H9 (cell line): Measurements from ENCODE around the gene RNASE3. TPM values are rescaled to one million over a fixed set of nuclear protein-coding genes. Genes with fewer than 3 reads are reported as not detected.

ENCODE experiments used
- DNase-seq: peaks from one replicate; pipeline ENCODE4 v3.0.0-alpha.2; 2017
- H2AFZ ChIP-seq: one replicate; pipeline ENCODE4 v1.6.1; 2013; ENCODE audit warnings: mild to moderate bottlenecking, low read length, control low read depth, moderate library complexity
- H2AK5ac ChIP-seq: 2 replicates; pipeline ENCODE4 v1.6.1; 2013; ENCODE audit warnings: low read length, control low read depth, mixed read lengths; ENCODE audit not compliant: insufficient read length
- H2BK120ac ChIP-seq: one replicate; pipeline ENCODE4 v1.6.1; 2013; ENCODE audit warnings: low read depth, mild to moderate bottlenecking, low read length, control low read depth, inconsistent platforms; ENCODE audit not compliant: poor library complexity, severe bottlenecking
- H2BK12ac ChIP-seq: 2 replicates; pipeline ENCODE4 v1.6.1; 2013; ENCODE audit warnings: low read length, control low read depth, mixed read lengths, low read depth; ENCODE audit not compliant: insufficient read length
- H2BK15ac ChIP-seq: 2 replicates; pipeline ENCODE4 v1.6.1; 2013; ENCODE audit warnings: low read depth, low read length, control low read depth
- H2BK20ac ChIP-seq: one replicate; pipeline ENCODE4 v1.6.1; 2013; ENCODE audit warnings: low read depth, mild to moderate bottlenecking, low read length, control low read depth, inconsistent platforms; ENCODE audit not compliant: poor library complexity, severe bottlenecking
- H2BK5ac ChIP-seq: 2 replicates; pipeline ENCODE4 v1.6.1; 2013; ENCODE audit warnings: low read length, control low read depth, mixed read lengths; ENCODE audit not compliant: insufficient read length
- H3K14ac ChIP-seq: 2 replicates; pipeline ENCODE4 v1.6.1; 2013; ENCODE audit warnings: low read length, control low read depth; ENCODE audit not compliant: insufficient read depth
- H3K18ac ChIP-seq: 2 replicates; pipeline ENCODE4 v1.6.1; 2013; ENCODE audit warnings: low read depth, mild to moderate bottlenecking, mixed read lengths, low read length, control low read depth; ENCODE audit not compliant: insufficient read length
- H3K23ac ChIP-seq: 2 replicates; pipeline ENCODE4 v1.6.1; 2013; ENCODE audit warnings: low read length, control low read depth, mixed read lengths, low read depth; ENCODE audit not compliant: insufficient read length
- H3K23me2 ChIP-seq: 2 replicates; pipeline ENCODE4 v1.6.1; 2013; ENCODE audit warnings: low read depth, mild to moderate bottlenecking, mixed read lengths, low read length, control low read depth; ENCODE audit not compliant: insufficient read length, poor library complexity, severe bottlenecking
- H3K27ac ChIP-seq: 2 replicates; pipeline ENCODE4 v1.5.1; 2013; ENCODE audit warnings: low read length, control low read depth, mixed read lengths, low read depth; ENCODE audit not compliant: insufficient read length
- H3K27me3 ChIP-seq: 2 replicates; pipeline ENCODE4 v1.6.1; 2013; ENCODE audit warnings: low read length, control low read depth, inconsistent platforms; ENCODE audit not compliant: insufficient read depth
- H3K4ac ChIP-seq: 2 replicates; pipeline ENCODE4 v1.6.1; 2013; ENCODE audit warnings: low read depth, mild to moderate bottlenecking, control low read depth, inconsistent platforms, low read length, moderate library complexity
- H3K4me1 ChIP-seq: 2 replicates; pipeline ENCODE4 v1.6.1; 2013; ENCODE audit warnings: low read length, control low read depth, inconsistent platforms; ENCODE audit not compliant: insufficient read depth
- H3K4me2 ChIP-seq: 2 replicates; pipeline ENCODE4 v1.6.1; 2013; ENCODE audit warnings: low read length, control low read depth, mixed read lengths; ENCODE audit not compliant: insufficient read length, insufficient read depth
- H3K56ac ChIP-seq: 2 replicates; pipeline ENCODE4 v1.6.1; 2013; ENCODE audit warnings: low read depth, mild to moderate bottlenecking, mixed read lengths, low read length, control low read depth; ENCODE audit not compliant: insufficient read length
- H3K79me1 ChIP-seq: 2 replicates; pipeline ENCODE4 v1.6.1; 2013; ENCODE audit warnings: low read depth, mild to moderate bottlenecking, moderate library complexity, low read length, control low read depth, inconsistent platforms; ENCODE audit not compliant: insufficient read depth, poor library complexity, severe bottlenecking
- H3K79me2 ChIP-seq: 2 replicates; pipeline ENCODE4 v1.6.1; 2013; ENCODE audit warnings: low read length, control low read depth, inconsistent platforms; ENCODE audit not compliant: insufficient read depth
- H3K9ac ChIP-seq: 2 replicates; pipeline ENCODE4 v1.6.1; 2013; ENCODE audit warnings: low read length, control low read depth, mixed read lengths; ENCODE audit not compliant: insufficient read length; ENCODE audit errors: extremely low read depth
- H3K9me3 ChIP-seq: one replicate; pipeline ENCODE4 v1.6.1; 2013; ENCODE audit warnings: low read depth, low read length, inconsistent platforms; ENCODE audit not compliant: control insufficient read depth
- H3T11ph ChIP-seq: one replicate; pipeline ENCODE4 v1.6.1; 2013; ENCODE audit warnings: mild to moderate bottlenecking, low read length, control low read depth, inconsistent platforms
- H4K20me1 ChIP-seq: one replicate; pipeline ENCODE4 v1.6.1; 2013; ENCODE audit not compliant: control insufficient read depth, insufficient read length, insufficient read depth
- H4K5ac ChIP-seq: 2 replicates; pipeline ENCODE4 v1.6.1; 2013; ENCODE audit warnings: low read depth, mild to moderate bottlenecking, mixed read lengths, low read length, control low read depth; ENCODE audit not compliant: insufficient read length
- H4K8ac ChIP-seq: replicated peaks from 2 replicates; pipeline ENCODE4 v1.6.1; 2013; ENCODE audit warnings: low read length, control low read depth, mixed read lengths, low read depth; ENCODE audit not compliant: insufficient read length
- H4K91ac ChIP-seq: 2 replicates; pipeline ENCODE4 v1.6.1; 2013; ENCODE audit warnings: low read depth, mild to moderate bottlenecking, moderate library complexity, mixed read lengths, low read length, control low read depth; ENCODE audit not compliant: insufficient read length
- H3K27ac Mint-ChIP-seq, 3 experiments: 2 replicates in 2 of 3; 3 replicates in 1 of 3; pipeline ENCODE4 v1.8.0; 2020 to 2021; ENCODE audit warnings: mixed read lengths in 3 of 3, mild to moderate bottlenecking in 1 of 3, moderate library complexity in 1 of 3
- H3K27me3 Mint-ChIP-seq: 2 replicates; pipeline ENCODE4 v1.8.0; 2021; ENCODE audit warnings: low read depth, mild to moderate bottlenecking, moderate library complexity, mixed read lengths
- H3K36me3 Mint-ChIP-seq, 3 experiments: 2 replicates in 2 of 3; 3 replicates in 1 of 3; pipeline ENCODE4 v1.8.0; 2020 to 2021; ENCODE audit warnings: low read depth in 3 of 3, mixed read lengths in 3 of 3; ENCODE audit not compliant: insufficient read depth in 1 of 3
- H3K4me1 Mint-ChIP-seq, 2 experiments: 2 replicates each; pipeline ENCODE4 v1.8.0; 2020; ENCODE audit warnings: mixed read lengths in 2 of 2
- H3K4me3 Mint-ChIP-seq, 2 experiments: 2 replicates in 1 of 2; 3 replicates in 1 of 2; pipeline ENCODE4 v1.8.0; 2020 to 2021; ENCODE audit warnings: mild to moderate bottlenecking in 2 of 2, mixed read lengths in 2 of 2, moderate library complexity in 1 of 2
- H3K9me3 Mint-ChIP-seq, 2 experiments: 2 replicates in 1 of 2; 3 replicates in 1 of 2; pipeline ENCODE4 v1.8.0; 2020; ENCODE audit warnings: mild to moderate bottlenecking in 2 of 2, mixed read lengths in 2 of 2, moderate library complexity in 1 of 2
- WGBS: extraction: QIAGEN DNeasy Blood & Tissue Kit; methylation state at CpG from one replicate; pipeline ENCODE4 v1.1.7; 2013; ENCODE audit warnings: missing lambda C conversion rate, low lambda C conversion rate, mixed read lengths; ENCODE audit not compliant: insufficient read length; ENCODE audit errors: extremely low coverage; 5-methylcytosine and 5-hydroxymethylcytosine counted together
- total RNA-seq: library from RNA; stranded (reverse); gene quantifications from 2 replicates; pipeline ENCODE4 v1.2.1, GENCODE V29; 2021
- TF ChIP-seq, protein P1 (sequence below): fragments of 200-600 bp; sonication (generic); conservative IDR thresholded peaks from 3 replicates; pipeline ENCODE4 v1.8.0; 2021; ENCODE audit warnings: antibody characterized with exemption, mild to moderate bottlenecking

RNASE3 gene
- total RNA-seq, 1 experiment from 2014 or later = not detected

DNA sequence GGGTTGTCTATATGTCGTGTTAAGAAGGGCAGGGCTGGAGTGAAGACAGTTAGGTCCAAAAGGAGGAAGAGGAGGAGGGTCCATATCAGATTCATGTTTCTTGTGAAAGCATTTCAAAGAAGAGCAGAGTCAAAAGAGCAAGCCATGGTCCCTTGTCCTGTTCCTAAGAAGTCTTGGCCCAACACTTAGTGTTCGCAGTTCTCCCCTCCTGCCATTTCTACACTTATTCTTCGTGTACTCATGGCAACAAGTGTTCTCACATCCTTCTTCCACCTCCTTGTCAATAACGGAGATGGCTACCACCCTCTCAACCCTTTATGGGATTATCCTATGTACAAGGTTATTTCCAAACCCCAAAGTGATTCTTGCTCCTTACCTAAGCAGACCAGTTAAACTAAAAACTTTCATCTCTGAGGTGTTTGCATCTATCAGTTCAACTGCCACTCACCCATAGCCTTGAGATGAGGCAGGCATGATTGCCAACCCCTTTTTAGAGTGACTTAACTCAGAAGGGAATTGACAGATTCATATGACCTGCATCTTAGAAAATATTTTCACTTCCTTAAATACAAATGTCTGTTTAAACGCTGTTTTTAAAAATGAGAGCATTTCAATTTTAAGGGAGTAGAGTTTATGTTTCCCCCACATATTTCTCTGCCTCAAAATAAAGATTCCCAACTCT lies 44.3 kb downstream of the RNASE3 start:
- Histone ChIP-seq H3K27me3 (no peaks in the 10 kb centered on the region), H3K23me2 (no peaks in the 10 kb centered on the region), H3K4me1 (no peaks in the 10 kb centered on the region), H2AK5ac (no peak overlapping the region), H2BK5ac (no peak overlapping the region), H3K56ac (no peak overlapping the region), H4K5ac (no peak overlapping the region), H3T11ph (no peak overlapping the region), H3K4ac (no peak overlapping the region), H3K18ac (no peak overlapping the region), H3K79me1 (no peaks in the 10 kb centered on the region), H4K8ac (no peak overlapping the region), H3K9me3 (no peaks in the 10 kb centered on the region), H2BK120ac (no peak overlapping the region), H4K20me1 (no peaks in the 10 kb centered on the region), H2BK12ac (no peak overlapping the region), H2BK15ac (no peak overlapping the region), H2BK20ac (no peak overlapping the region), H3K4me2 (no peak overlapping the region), H3K14ac (no peak overlapping the region), H4K91ac (no peak overlapping the region), H2AFZ (no peak overlapping the region), H3K27ac (no peak overlapping the region), H3K9ac (no peak overlapping the region), H3K23ac (no peak overlapping the region), H3K79me2 (no peaks in the 10 kb centered on the region)
- no peaks in the 10 kb centered on the region for H3K36me3 Mint-ChIP-seq
- peaks cover under 1 to 4% of the 10 kb centered on the region in 2 experiments; a peak in 3 of 4 replicates for H3K4me1 Mint-ChIP-seq
- no peak overlapping the region for H3K27ac Mint-ChIP-seq
- H3K9me3 Mint-ChIP-seq = no peaks in the 10 kb centered on the region; a peak in 1 of 5 replicates
- TF ChIP-seq, protein P1, sequence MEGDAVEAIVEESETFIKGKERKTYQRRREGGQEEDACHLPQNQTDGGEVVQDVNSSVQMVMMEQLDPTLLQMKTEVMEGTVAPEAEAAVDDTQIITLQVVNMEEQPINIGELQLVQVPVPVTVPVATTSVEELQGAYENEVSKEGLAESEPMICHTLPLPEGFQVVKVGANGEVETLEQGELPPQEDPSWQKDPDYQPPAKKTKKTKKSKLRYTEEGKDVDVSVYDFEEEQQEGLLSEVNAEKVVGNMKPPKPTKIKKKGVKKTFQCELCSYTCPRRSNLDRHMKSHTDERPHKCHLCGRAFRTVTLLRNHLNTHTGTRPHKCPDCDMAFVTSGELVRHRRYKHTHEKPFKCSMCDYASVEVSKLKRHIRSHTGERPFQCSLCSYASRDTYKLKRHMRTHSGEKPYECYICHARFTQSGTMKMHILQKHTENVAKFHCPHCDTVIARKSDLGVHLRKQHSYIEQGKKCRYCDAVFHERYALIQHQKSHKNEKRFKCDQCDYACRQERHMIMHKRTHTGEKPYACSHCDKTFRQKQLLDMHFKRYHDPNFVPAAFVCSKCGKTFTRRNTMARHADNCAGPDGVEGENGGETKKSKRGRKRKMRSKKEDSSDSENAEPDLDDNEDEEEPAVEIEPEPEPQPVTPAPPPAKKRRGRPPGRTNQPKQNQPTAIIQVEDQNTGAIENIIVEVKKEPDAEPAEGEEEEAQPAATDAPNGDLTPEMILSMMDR = no peak
- WGBS = no CpG with 5 or more reads among the region's 5 CpGs
- no peak overlapping the region for H3K4me3 Mint-ChIP-seq
- peaks cover 20% of the 10 kb centered on the region for H3K27me3 Mint-ChIP-seq
- no peak for DNase-seq

Other genes with a start within 250 kb of the RNASE3 start
- gene OR6S1, start 249.7 kb upstream of the RNASE3 start, total RNA-seq = not detected in 2 replicates
- not detected in 2 replicates for gene RNASE4, start 206.8 kb upstream of the RNASE3 start, total RNA-seq
- gene ANG, start 202.6 kb upstream of the RNASE3 start, total RNA-seq = 3.2 and 3.8 TPM in 2 replicates
- gene EDDM3A, start 145.5 kb upstream of the RNASE3 start, total RNA-seq = not detected in 2 replicates
- not detected in 2 replicates for gene EDDM3B, start 123.0 kb upstream of the RNASE3 start, total RNA-seq
- not detected in 2 replicates for gene RNASE6, start 110.1 kb upstream of the RNASE3 start, total RNA-seq
- 1.2 and 1.6 TPM in 2 replicates for gene RNASE1, start 88.5 kb upstream of the RNASE3 start, total RNA-seq
- not detected in 2 replicates for gene RNASE2, start 64.1 kb downstream of the RNASE3 start, total RNA-seq
- gene METTL17, start 98.6 kb downstream of the RNASE3 start, total RNA-seq = 77.9 and 81.4 TPM in 2 replicates
- not detected in 2 replicates for gene SLC39A2, start 107.9 kb downstream of the RNASE3 start, total RNA-seq
- 18.1 and 20.6 TPM in 2 replicates for gene NDRG2, start 133.7 kb downstream of the RNASE3 start, total RNA-seq
- not detected in 2 replicates for gene TPPP2, start 138.8 kb downstream of the RNASE3 start, total RNA-seq
- not detected in 2 replicates for gene RNASE13, start 143.4 kb downstream of the RNASE3 start, total RNA-seq
- not detected in 2 replicates for gene RNASE7, start 151.0 kb downstream of the RNASE3 start, total RNA-seq
- not detected in 2 replicates for gene RNASE8, start 166.4 kb downstream of the RNASE3 start, total RNA-seq
- 71.1 and 71.4 TPM in 2 replicates for gene ARHGEF40, start 178.9 kb downstream of the RNASE3 start, total RNA-seq
- 84.5 and 87.6 TPM in 2 replicates for gene ZNF219, start 207.3 kb downstream of the RNASE3 start, total RNA-seq
- gene TMEM253, start 209.7 kb downstream of the RNASE3 start, total RNA-seq = 1.9 and 2.2 TPM in 2 replicates